ENCODE results near the gene TCIRG1.
"Not testable (repeated sequence)": the region's sequence is repeated elsewhere in the genome, so short reads cannot be mapped to it uniquely, and the experiment has no call there.

The TCIRG1 gene

GRCh38 chr11:68038718-68039525 lies at the start of gene TCIRG1:
TSS of gene TCIRG1 (plus strand) at chr11:68039025. CDS start at chr11:68041272, 2,247 bp downstream.
- DNase-seq: no peak

GRCh38 chr11:67990546-67991346 lies 48.1 kb upstream of the TCIRG1 start:
- DNase-seq: not testable (repeated sequence)

- not testable (repeated sequence) for DNase-seq
Observed at GRCh38 chr11:67991347-67992121, 47.3 kb upstream of the TCIRG1 start.

GRCh38 chr11:67993821-67994220 lies 45.0 kb upstream of the TCIRG1 start:
- not testable (repeated sequence) for DNase-seq

GRCh38 chr11:67994387-67994786 lies 44.4 kb upstream of the TCIRG1 start:
- DNase-seq: not testable (repeated sequence)

GRCh38 chr11:67995129-67995528 lies 43.7 kb upstream of the TCIRG1 start:
- not testable (repeated sequence) for DNase-seq

GRCh38 chr11:67995579-67995978 lies 43.2 kb upstream of the TCIRG1 start:
- DNase-seq: not testable (repeated sequence)

GRCh38 chr11:67996051-67996450 lies 42.8 kb upstream of the TCIRG1 start:
- DNase-seq: no peak

- no peak for DNase-seq
Observed at GRCh38 chr11:67996622-67997474, 42.0 kb upstream of the TCIRG1 start.

GRCh38 chr11:67997475-67997921 lies 41.3 kb upstream of the TCIRG1 start:
- DNase-seq: no peak

- DNase-seq: no peak
Observed at GRCh38 chr11:67998150-67999045, 40.4 kb upstream of the TCIRG1 start.

- no peak for DNase-seq
Observed at GRCh38 chr11:67999201-67999629, 39.6 kb upstream of the TCIRG1 start.

- no peak for DNase-seq
Observed at GRCh38 chr11:67999704-68000103, 39.1 kb upstream of the TCIRG1 start.

- no peak for DNase-seq
Observed at GRCh38 chr11:68002575-68002937, 36.3 kb upstream of the TCIRG1 start.

GRCh38 chr11:68002938-68003845 lies 35.6 kb upstream of the TCIRG1 start:
- DNase-seq: no peak

- no peak for DNase-seq
Observed at GRCh38 chr11:68003846-68004550, 34.8 kb upstream of the TCIRG1 start, which contains the start of gene UNC93B1. TSS of gene UNC93B1 (minus strand) at chr11:68004097. CDS start at chr11:68004043, 54 bp downstream.

GRCh38 chr11:68004551-68005335 lies 34.1 kb upstream of the TCIRG1 start:
- no peak for DNase-seq

- no peak for DNase-seq
Observed at GRCh38 chr11:68006606-68007166, 32.1 kb upstream of the TCIRG1 start.

All from NCI-H1436 treated with DMSO at 0.1 percent for 48 hours (cell line).